IMR-90 (cell line): Measurements from ENCODE around the gene CAPZA3. TPM values are rescaled to one million over a fixed set of nuclear protein-coding genes. Genes with fewer than 3 reads are reported as not detected.

Experiments used
- ATAC-seq: fragments of 200-7000 bp; cut with Tn5 transposase; 2 replicates; pipeline ENCODE4 v1.9.1; 2020; ENCODE audit warnings: low read depth, mild to moderate bottlenecking, moderate library complexity
- BruUV-seq: library from RNA; stranded (reverse); fragments of 400-500 nt; replicated peaks from 2 replicates; lab custom pipeline; 2021; lab: Mats Ljungman, UMichigan
- CTCF ChIA-PET: fragments of 300-600 bp; formaldehyde crosslinking; extraction: SDS; loops from one replicate; lab custom pipeline; 2021; ENCODE audit warnings: antibody characterized with exemption; lab: Yijun Ruan, JAX
- POLR2A ChIA-PET: fragments of 300-600 bp; sonication (Branson Sonifier 250); formaldehyde crosslinking; loops from one replicate; lab custom pipeline; 2022; ENCODE audit warnings: antibody characterized with exemption; ENCODE audit not compliant: unreplicated experiment; lab: Charles Lee
- DNase-seq: peaks from one replicate; pipeline ENCODE4 v3.0.0; 2013
- H2AFZ ChIP-seq: replicated peaks from 2 replicates; pipeline ENCODE3; 2013; ENCODE audit warnings: low read length, mild to moderate bottlenecking; ENCODE audit not compliant: poor library complexity
- H2AK5ac ChIP-seq: 2 replicates; pipeline ENCODE4 v1.6.1; 2013; ENCODE audit warnings: low read depth, low read length, inconsistent platforms
- H2AK9ac ChIP-seq: replicated peaks from 2 replicates; pipeline ENCODE3; 2013; ENCODE audit warnings: mild to moderate bottlenecking, low read depth, low read length, moderate library complexity; ENCODE audit not compliant: poor library complexity
- H2BK120ac ChIP-seq: 2 replicates; pipeline ENCODE4 v1.6.1; 2013; ENCODE audit warnings: low read depth, low read length, inconsistent platforms
- H2BK15ac ChIP-seq: 3 replicates; pipeline ENCODE4 v1.6.1; 2013; ENCODE audit warnings: low read depth, low read length, inconsistent platforms
- H2BK20ac ChIP-seq: 2 replicates; pipeline ENCODE4 v1.6.1; 2013; ENCODE audit warnings: low read depth, mild to moderate bottlenecking, inconsistent platforms, low read length, moderate library complexity
- H2BK5ac ChIP-seq: 2 replicates; pipeline ENCODE4 v1.6.1; 2013; ENCODE audit warnings: mild to moderate bottlenecking, low read depth, low read length, inconsistent platforms; ENCODE audit not compliant: poor library complexity, severe bottlenecking
- H3K14ac ChIP-seq: replicated peaks from 2 replicates; pipeline ENCODE4 v1.6.1; 2013; ENCODE audit warnings: low read depth, low read length, inconsistent platforms
- H3K18ac ChIP-seq: 2 replicates; pipeline ENCODE4 v1.6.1; 2013; ENCODE audit warnings: low read depth, low read length, control low read depth
- H3K23ac ChIP-seq: 2 replicates; pipeline ENCODE4 v1.6.1; 2013; ENCODE audit warnings: low read depth, low read length, inconsistent platforms
- H3K27ac ChIP-seq: 2 replicates; pipeline ENCODE4 v1.5.1; 2013; ENCODE audit warnings: mild to moderate bottlenecking, control low read depth, low read length; ENCODE audit not compliant: insufficient read depth
- H3K27me3 ChIP-seq: 2 replicates; pipeline ENCODE4 v1.6.1; 2013; ENCODE audit warnings: low read length; ENCODE audit not compliant: control insufficient read depth, insufficient read depth
- H3K36me3 ChIP-seq: 2 replicates; pipeline ENCODE4 v1.6.1; 2013; ENCODE audit warnings: low read length, mixed read lengths; ENCODE audit not compliant: control insufficient read depth, insufficient read depth
- H3K4ac ChIP-seq: 2 replicates; pipeline ENCODE4 v1.6.1; 2013; ENCODE audit warnings: low read depth, low read length, inconsistent platforms
- H3K4me1 ChIP-seq: 2 replicates; pipeline ENCODE4 v1.6.1; 2013; ENCODE audit warnings: low read length, mixed read lengths; ENCODE audit not compliant: control insufficient read depth, insufficient read depth
- H3K4me2 ChIP-seq: 2 replicates; pipeline ENCODE4 v1.6.1; 2013; ENCODE audit warnings: low read depth, mild to moderate bottlenecking, control low read depth, low read length, moderate library complexity
- H3K4me3 ChIP-seq: 2 replicates; pipeline ENCODE4 v1.5.1; 2013; ENCODE audit warnings: low read depth, mild to moderate bottlenecking, control low read depth, low read length, moderate library complexity; ENCODE audit not compliant: insufficient read depth
- H3K56ac ChIP-seq: 2 replicates; pipeline ENCODE4 v1.6.1; 2013; ENCODE audit warnings: low read length, inconsistent platforms; ENCODE audit not compliant: insufficient read depth; ENCODE audit errors: extremely low read depth
- H3K79me1 ChIP-seq, 2 experiments: 2 replicates each; pipeline ENCODE4 v1.6.1; 2013; ENCODE audit warnings: low read length in 2 of 2, inconsistent platforms in 1 of 2, low read depth in 1 of 2
- H3K9ac ChIP-seq: 2 replicates; pipeline ENCODE4 v1.6.1; 2013; ENCODE audit warnings: low read depth, low read length, control low read depth
- H3K9me1 ChIP-seq: 2 replicates; pipeline ENCODE4 v1.6.1; 2013; ENCODE audit warnings: low read length, inconsistent platforms; ENCODE audit not compliant: insufficient read depth
- H3K9me3 ChIP-seq: 2 replicates; pipeline ENCODE4 v1.6.1; 2013; ENCODE audit warnings: low read length; ENCODE audit not compliant: control insufficient read depth, insufficient read depth
- H4K20me1 ChIP-seq: 2 replicates; pipeline ENCODE4 v1.6.1; 2013; ENCODE audit warnings: low read length, inconsistent platforms; ENCODE audit not compliant: insufficient read depth
- H4K5ac ChIP-seq: 2 replicates; pipeline ENCODE4 v1.6.1; 2013; ENCODE audit warnings: mild to moderate bottlenecking, low read depth, low read length, control low read depth
- H4K8ac ChIP-seq, 2 experiments: 2 replicates each; pipeline ENCODE4 v1.6.1; 2013; ENCODE audit warnings: low read depth in 2 of 2, low read length in 2 of 2, control low read depth in 1 of 2, inconsistent platforms in 1 of 2
- H4K91ac ChIP-seq: 2 replicates; pipeline ENCODE4 v1.6.1; 2013; ENCODE audit warnings: low read depth, low read length, inconsistent platforms; ENCODE audit not compliant: insufficient read depth
- BHLHE40 ChIP-seq: fragments of 150-350 bp; IDR thresholded peaks from 2 replicates; pipeline ENCODE4 v1.6.1; 2016; ENCODE audit warnings: mild to moderate bottlenecking, low read depth, low read length
- CEBPB ChIP-seq: IDR thresholded peaks from 2 replicates; pipeline ENCODE4 v1.6.1; 2012; ENCODE audit warnings: low read depth, low read length, improper control_type of control experiment
- CHD1 ChIP-seq: IDR thresholded peaks from 2 replicates; pipeline ENCODE4 v1.6.1; 2012; ENCODE audit warnings: low read depth, low read length, improper control_type of control experiment
- CTCF ChIP-seq: conservative IDR thresholded peaks from 2 replicates; pipeline ENCODE4 v1.5.1; 2012; ENCODE audit warnings: mild to moderate bottlenecking, low read depth, low read length, improper control_type of control experiment
- ELK1 ChIP-seq: fragments of 150-350 bp; IDR thresholded peaks from 2 replicates; pipeline ENCODE4 v1.6.1; 2016; ENCODE audit warnings: low read depth, mild to moderate bottlenecking, low read length, moderate library complexity, borderline replicate concordance
- FOS ChIP-seq: fragments of 150-350 bp; IDR thresholded peaks from 2 replicates; pipeline ENCODE4 v1.6.1; 2016; ENCODE audit warnings: low read depth, low read length
- MAFK ChIP-seq: IDR thresholded peaks from 2 replicates; pipeline ENCODE4 v1.6.1; 2012; ENCODE audit warnings: low read depth, low read length, improper control_type of control experiment
- MAZ ChIP-seq: IDR thresholded peaks from 2 replicates; pipeline ENCODE4 v1.6.1; 2012; ENCODE audit warnings: low read depth, mild to moderate bottlenecking, low read length, improper control_type of control experiment, moderate library complexity, borderline replicate concordance
- MXI1 ChIP-seq: IDR thresholded peaks from 2 replicates; pipeline ENCODE4 v1.6.1; 2012; ENCODE audit warnings: low read depth, mild to moderate bottlenecking, low read length, moderate library complexity, borderline replicate concordance
- NFE2L2 ChIP-seq: fragments of 150-350 bp; IDR thresholded peaks from 2 replicates; pipeline ENCODE4 v1.6.1; 2016; ENCODE audit warnings: low read depth, mild to moderate bottlenecking, low read length
- POLR2A ChIP-seq: IDR thresholded peaks from 2 replicates; pipeline ENCODE4 v1.6.1; 2012; ENCODE audit warnings: mild to moderate bottlenecking, low read depth, low read length
- RAD21 ChIP-seq: IDR thresholded peaks from 2 replicates; pipeline ENCODE4 v1.6.1; 2012; ENCODE audit warnings: low read length, improper control_type of control experiment
- RCOR1 ChIP-seq: IDR thresholded peaks from 2 replicates; pipeline ENCODE4 v1.6.1; 2012; ENCODE audit warnings: mild to moderate bottlenecking, low read length, improper control_type of control experiment; ENCODE audit not compliant: insufficient replicate concordance
- RFX5 ChIP-seq: IDR thresholded peaks from 2 replicates; pipeline ENCODE4 v1.8.0; 2012; ENCODE audit warnings: low read depth, mild to moderate bottlenecking, low read length, moderate library complexity
- SMC3 ChIP-seq: fragments of 150-350 bp; IDR thresholded peaks from 2 replicates; pipeline ENCODE4 v1.6.1; 2016; ENCODE audit warnings: low read depth, mild to moderate bottlenecking, antibody characterized with exemption, low read length, moderate library complexity
- USF2 ChIP-seq: fragments of 150-350 bp; IDR thresholded peaks from 2 replicates; pipeline ENCODE4 v1.6.1; 2017; ENCODE audit warnings: mild to moderate bottlenecking, antibody characterized with exemption, low read length, low read depth
- WGBS, 2 experiments: methylation state at CpG; one replicate each; pipeline versions ENCODE4 v1.1.5 to v1.1.7; 2013; ENCODE audit warnings: missing lambda C conversion rate in 2 of 2; ENCODE audit not compliant: insufficient read length in 1 of 2; ENCODE audit errors: extremely low coverage in 2 of 2; 5-methylcytosine and 5-hydroxymethylcytosine counted together
- dilution Hi-C: fragments of 300-500 bp; cut with HindIII; formaldehyde crosslinking; loops from one replicate; pipeline ENCODE4 v1.14.3; 2018; ENCODE audit warnings: low sequenced_read_pairs; ENCODE audit not compliant: unreplicated experiment
- in situ Hi-C: fragments of 300-500 bp; cut with MboI; formaldehyde crosslinking; loops from 3 replicates; pipeline ENCODE4 v1.14.3; 2019; ENCODE audit warnings: low sequenced_read_pairs, inconsistent platforms, mixed read lengths
- intact Hi-C: fragments of 100-400 bp; cut with micrococcal nuclease; formaldehyde crosslinking; loops from 2 replicates; pipeline ENCODE4 v1.10.0; 2022
- polyA plus RNA-seq, 3 experiments: library from polyadenylated mRNA; depleted of rRNA; stranded (reverse); fragments of >200 nt; gene quantifications; 2 replicates each; pipeline ENCODE4 v1.2.3, GENCODE V29; 2012; ENCODE audit warnings: low replicate concordance in 1 of 3
- total RNA-seq: library from RNA; depleted of rRNA; stranded (reverse); fragments of >200 nt; gene quantifications from 2 replicates; pipeline ENCODE4 v1.2.3, GENCODE V29; 2012

CAPZA3 gene
- total and polyA plus RNA-seq, 2 of the 4 experiments (the other 2 are of a cell fraction), result not detected

- no peaks in the 10 kb centered on the region for H3K4me1 ChIP-seq
- no peaks in the 10 kb centered on the region for H3K36me3 ChIP-seq
- H3K9me1 ChIP-seq, result no peaks in the 10 kb centered on the region
- H4K8ac ChIP-seq, result no peak overlapping the region
- DNase-seq (no peak), ATAC-seq (no peak)
- no peak overlapping the region; the same call in 1 of the 2 replicates for H3K14ac ChIP-seq
- H3K56ac ChIP-seq, result no peak overlapping the region
- no peaks in the 10 kb centered on the region for H3K27me3 ChIP-seq
- H3K4me3 ChIP-seq, result no peak overlapping the region
- TF ChIP-seq BHLHE40, result no peak
- no peak for TF ChIP-seq RCOR1
- TF ChIP-seq CTCF, result no peak
- no peak for TF ChIP-seq NFE2L2
- no peak for TF ChIP-seq SMC3
- no peak for TF ChIP-seq CHD1
- no peak for TF ChIP-seq POLR2A
- TF ChIP-seq MXI1, result no peak
- no peak for TF ChIP-seq USF2
- TF ChIP-seq FOS, result no peak
- TF ChIP-seq MAFK, result no peak
- TF ChIP-seq RAD21, result no peak
- TF ChIP-seq MAZ, result no peak
- no peak for TF ChIP-seq CEBPB
- no peak for TF ChIP-seq ELK1
- TF ChIP-seq RFX5, result no peak
- intact Hi-C loops (loop anchor here (10.0 kb wide), 1 partner anchor 269 kb away; no protein-coding TSS in a partner anchor), in situ Hi-C loops (no loop called here), dilution Hi-C loops (no loop called here)
- no peak overlapping the region for H2BK5ac ChIP-seq
- BruUV-seq, result no TSS peak
- H2AFZ ChIP-seq, result no peak overlapping the region
- no peak overlapping the region for H3K4me2 ChIP-seq
- H3K9me3 ChIP-seq, result 0 out of 2 replicates have a peak, but pooled peaks cover 2% of the 10 kb centered on the region
- ChIA-PET CTCF (no interaction called here), POLR2A (no interaction called here)
- no peak overlapping the region for H4K91ac ChIP-seq
- no peak overlapping the region for H2BK15ac ChIP-seq
- H3K18ac ChIP-seq, result no peak overlapping the region
- no peak overlapping the region for H3K23ac ChIP-seq
- H4K5ac ChIP-seq, result no peak overlapping the region
- no peak overlapping the region for H2BK120ac ChIP-seq
- no peak overlapping the region for H3K9ac ChIP-seq
- H3K27ac ChIP-seq, result no peak overlapping the region
- H4K20me1 ChIP-seq, result no peaks in the 10 kb centered on the region
- no peaks in the 10 kb centered on the region for H3K79me1 ChIP-seq
- H2AK9ac ChIP-seq, result no peak overlapping the region
- no peak overlapping the region for H2BK20ac ChIP-seq
- no peak overlapping the region for H3K4ac ChIP-seq
- no peak overlapping the region for H2AK5ac ChIP-seq
- 25% methylated on average over 1 of the region's 2 CpGs; no CpG with 5 or more reads in 1 of the 2 experiments for WGBS, 2 experiments
Measured at GRCh38 chr12:18703911-18704310, 34.0 kb upstream of the CAPZA3 start.
